Measurements from ENCODE around the gene LMLN. TPM values are rescaled to one million over a fixed set of nuclear protein-coding genes. Genes with fewer than 3 reads are reported as not detected.

Gene LMLN
- total RNA-seq, 2 experiments from 2014 or later, result 3.5 to 3.6 TPM

- no peak for TF ChIP-seq CTCF (IDR thresholded peaks at IDR 0.05)
- ATAC-seq (ENCODE audit: poor library complexity), result no peak
- ChIA-PET CTCF (no interaction called here), POLR2A (no interaction called here)
- Histone ChIP-seq H3K9me3 (ENCODE audit: control insufficient read depth in 1 of 2, insufficient read depth in 1 of 2, low read length in 2 of 2) (no peaks in the 10 kb centered on the region), H3K4me1 (ENCODE audit: insufficient read depth, low read length) (no peaks in the 10 kb centered on the region), H3K36me3 (ENCODE audit: insufficient read depth, low read length) (no peaks in the 10 kb centered on the region), H3K4me3 (ENCODE audit: low read length) (no peak overlapping the region), H3K27ac (ENCODE audit: low read depth in 1 of 2, low read length in 2 of 2) (no peak overlapping the region), H3K27me3 (ENCODE audit: control insufficient read depth in 1 of 2, insufficient read depth in 2 of 2, low read length in 2 of 2) (no peaks in the 10 kb centered on the region)
- intact Hi-C loops (cut with DNase I, micrococcal nuclease), result no loop called here
- H3K27ac Mint-ChIP-seq, result no peak overlapping the region
- no peaks in the 10 kb centered on the region for H3K4me1 Mint-ChIP-seq (ENCODE audit: low read depth)
- DNase-seq, result no peak
- no peak overlapping the region for H3K4me3 Mint-ChIP-seq
- H3K27me3 Mint-ChIP-seq, result peaks cover 8% of the 10 kb centered on the region
- no peaks in the 10 kb centered on the region for H3K9me3 Mint-ChIP-seq
- no peaks in the 10 kb centered on the region for H3K36me3 Mint-ChIP-seq (ENCODE audit: low read depth)
These were observed 105.9 kb downstream of the LMLN start for GRCh38 chr3:198065897-198066296.

GRCh38 chr3:198067416-198067815, 107.4 kb downstream of the LMLN start:
- H3K4me3 ChIP-seq (ENCODE audit: low read length), result no peak overlapping the region
- no peak for ATAC-seq (ENCODE audit: poor library complexity)
- no peak for TF ChIP-seq CTCF (IDR thresholded peaks at IDR 0.05)

GRCh38 chr3:198070871-198071270, 110.9 kb downstream of the LMLN start:
- H3K27ac ChIP-seq (ENCODE audit: low read depth in 1 of 2, low read length in 2 of 2), result no peak overlapping the region
- Mint-ChIP-seq H3K27me3 (peaks cover 23% of the 10 kb centered on the region), H3K36me3 (ENCODE audit: low read depth) (no peaks in the 10 kb centered on the region), H3K4me1 (ENCODE audit: low read depth) (peaks cover 8% of the 10 kb centered on the region), H3K9me3 (no peaks in the 10 kb centered on the region), H3K4me3 (no peak overlapping the region), H3K27ac (no peak overlapping the region)
- no peaks in the 10 kb centered on the region for H3K36me3 ChIP-seq (ENCODE audit: insufficient read depth, low read length)
- no peak for TF ChIP-seq CTCF (IDR thresholded peaks at IDR 0.05)
- no peaks in the 10 kb centered on the region for H3K9me3 ChIP-seq (ENCODE audit: control insufficient read depth in 1 of 2, insufficient read depth in 1 of 2, low read length in 2 of 2)
- no peaks in the 10 kb centered on the region for H3K4me1 ChIP-seq (ENCODE audit: insufficient read depth, low read length)
- ATAC-seq (ENCODE audit: poor library complexity), result no peak
- ChIA-PET POLR2A (interaction anchor here (1.2 kb wide), 1 partner anchor 121 kb away, joined by 3 read pairs; no protein-coding TSS in a partner anchor), CTCF (interaction anchor here (1.6 to 3.1 kb wide), 2 partner anchors 10 kb away, joined by 3 to 21 read pairs; no protein-coding TSS in a partner anchor)
- DNase-seq, result no peak
- intact Hi-C loops (cut with DNase I, micrococcal nuclease), result no loop called here
- no peaks in the 10 kb centered on the region for H3K27me3 ChIP-seq (ENCODE audit: control insufficient read depth in 1 of 2, insufficient read depth in 2 of 2, low read length in 2 of 2)
- H3K4me3 ChIP-seq (ENCODE audit: low read length), result no peak overlapping the region

More at GRCh38 chr3:198067416-198067815, 107.4 kb downstream of the LMLN start:
- H3K27me3 Mint-ChIP-seq, result peaks cover 8% of the 10 kb centered on the region
- ChIA-PET POLR2A (no interaction called here), CTCF (interaction anchor here (1.0 to 1.1 kb wide), 2 partner anchors 8 to 13 kb away, joined by 3 read pairs; no protein-coding TSS in a partner anchor)
- DNase-seq, result no peak
- Histone ChIP-seq H3K27ac (ENCODE audit: low read depth in 1 of 2, low read length in 2 of 2) (no peak overlapping the region), H3K27me3 (ENCODE audit: control insufficient read depth in 1 of 2, insufficient read depth in 2 of 2, low read length in 2 of 2) (no peaks in the 10 kb centered on the region), H3K36me3 (ENCODE audit: insufficient read depth, low read length) (no peaks in the 10 kb centered on the region), H3K4me1 (ENCODE audit: insufficient read depth, low read length) (no peaks in the 10 kb centered on the region), H3K9me3 (ENCODE audit: control insufficient read depth in 1 of 2, insufficient read depth in 1 of 2, low read length in 2 of 2) (no peaks in the 10 kb centered on the region)
- intact Hi-C loops (cut with DNase I, micrococcal nuclease), result no loop called here
- no peak overlapping the region for H3K4me3 Mint-ChIP-seq
- H3K9me3 Mint-ChIP-seq, result no peaks in the 10 kb centered on the region
- no peaks in the 10 kb centered on the region for H3K36me3 Mint-ChIP-seq (ENCODE audit: low read depth)
- no peak overlapping the region for H3K27ac Mint-ChIP-seq
- H3K4me1 Mint-ChIP-seq (ENCODE audit: low read depth), result peaks cover 8% of the 10 kb centered on the region
